Neural progenitor cell (in vitro differentiated cells): Measurements from ENCODE around the gene MYOZ1.
"Not testable (repeated sequence)": the region's sequence is repeated elsewhere in the genome, so short reads cannot be mapped to it uniquely, and the experiment has no call there.

Experiments
- EZH2 ChIP-seq: fragments of 200-600 bp; sonication (generic); IDR thresholded peaks from 2 replicates; pipeline ENCODE4 v1.6.1; 2017; ENCODE audit warnings: antibody characterized with exemption, mild to moderate bottlenecking, moderate library complexity
- TF ChIP-seq, protein P1 (sequence below): fragments of 200-600 bp; sonication (generic); IDR thresholded peaks from 2 replicates; pipeline ENCODE4 v1.5.1; 2017; ENCODE audit warnings: antibody characterized with exemption, mild to moderate bottlenecking

DNA sequence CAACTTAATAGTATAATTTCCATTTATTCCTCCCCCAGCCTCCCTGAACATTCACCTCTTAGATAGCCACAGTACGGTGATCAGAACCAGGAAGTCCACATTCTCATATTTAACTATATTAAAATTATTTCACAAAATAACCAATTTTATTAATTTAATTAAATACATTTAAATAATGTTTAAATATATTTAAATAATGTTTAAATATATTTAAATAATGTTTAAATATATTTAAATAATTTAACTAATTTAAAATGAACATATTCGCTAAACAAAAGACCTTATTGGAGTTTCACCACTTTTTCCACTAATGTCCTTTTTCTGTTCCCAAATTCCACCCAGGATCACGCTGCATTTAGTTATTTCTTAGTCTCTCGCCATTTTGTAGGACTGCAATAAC, 27.1 kb upstream of the MYOZ1 start:
- TF ChIP-seq, protein P1, sequence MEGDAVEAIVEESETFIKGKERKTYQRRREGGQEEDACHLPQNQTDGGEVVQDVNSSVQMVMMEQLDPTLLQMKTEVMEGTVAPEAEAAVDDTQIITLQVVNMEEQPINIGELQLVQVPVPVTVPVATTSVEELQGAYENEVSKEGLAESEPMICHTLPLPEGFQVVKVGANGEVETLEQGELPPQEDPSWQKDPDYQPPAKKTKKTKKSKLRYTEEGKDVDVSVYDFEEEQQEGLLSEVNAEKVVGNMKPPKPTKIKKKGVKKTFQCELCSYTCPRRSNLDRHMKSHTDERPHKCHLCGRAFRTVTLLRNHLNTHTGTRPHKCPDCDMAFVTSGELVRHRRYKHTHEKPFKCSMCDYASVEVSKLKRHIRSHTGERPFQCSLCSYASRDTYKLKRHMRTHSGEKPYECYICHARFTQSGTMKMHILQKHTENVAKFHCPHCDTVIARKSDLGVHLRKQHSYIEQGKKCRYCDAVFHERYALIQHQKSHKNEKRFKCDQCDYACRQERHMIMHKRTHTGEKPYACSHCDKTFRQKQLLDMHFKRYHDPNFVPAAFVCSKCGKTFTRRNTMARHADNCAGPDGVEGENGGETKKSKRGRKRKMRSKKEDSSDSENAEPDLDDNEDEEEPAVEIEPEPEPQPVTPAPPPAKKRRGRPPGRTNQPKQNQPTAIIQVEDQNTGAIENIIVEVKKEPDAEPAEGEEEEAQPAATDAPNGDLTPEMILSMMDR: not testable (repeated sequence)
- not testable (repeated sequence) for TF ChIP-seq EZH2
